ENCODE data around the gene RBX1.

The RBX1 gene

DNA sequence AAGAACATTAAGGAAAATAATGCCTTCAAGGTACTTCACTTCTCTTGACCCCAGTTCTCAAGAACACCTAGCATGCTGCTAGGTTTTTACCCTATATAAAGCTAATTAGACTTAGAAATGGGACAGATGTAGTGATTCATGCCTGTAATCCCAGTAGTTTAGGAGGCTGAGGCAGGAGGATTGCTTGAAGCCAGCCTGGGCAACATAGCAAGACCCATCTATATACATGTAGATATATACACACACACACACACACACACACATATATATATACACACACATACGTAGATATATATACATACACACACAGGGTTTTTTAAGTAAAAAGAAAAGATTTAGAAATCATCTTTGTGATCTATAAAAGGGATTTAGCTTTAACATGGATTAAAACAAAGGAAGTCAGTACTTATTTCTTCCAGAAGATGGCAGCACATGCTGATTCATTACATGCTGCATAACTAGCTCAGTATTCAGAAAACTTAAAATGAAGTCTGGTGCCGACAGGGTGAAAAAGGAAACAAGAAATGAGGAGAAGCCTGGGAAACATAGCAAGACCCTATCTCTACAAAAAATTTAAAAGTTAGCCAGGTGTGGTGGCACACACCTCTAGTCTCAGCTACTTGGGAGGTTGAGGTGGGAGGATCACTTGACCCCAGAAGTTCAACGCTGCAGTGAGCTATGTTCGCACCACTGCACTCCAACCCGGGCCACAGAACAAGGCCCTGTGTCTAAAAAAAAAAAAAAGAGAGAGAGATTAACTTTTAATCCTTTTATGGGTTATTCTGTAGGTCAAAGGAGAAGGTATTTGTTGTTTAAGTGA, 28.5 kb upstream of the RBX1 start:
- no peaks in the 10 kb centered on the region for H4K20me1 ChIP-seq (ENCODE audit: insufficient read depth, low read length)
- H3K4me1 ChIP-seq (ENCODE audit: insufficient read depth, low read length) = peaks cover 3% of the 10 kb centered on the region; the same call in 1 of the 2 replicates
- no peaks in the 10 kb centered on the region for H3K27me3 ChIP-seq (ENCODE audit: insufficient read depth, low read length, poor library complexity)
- H3K4me2 ChIP-seq (ENCODE audit: insufficient read depth, low read length) = peak overlapping the region; percentile 33; the same call in 1 of the 2 replicates
- no peaks in the 10 kb centered on the region for H3K9me3 ChIP-seq (ENCODE audit: insufficient read depth, low read length, severe bottlenecking)
- H3K27ac ChIP-seq (ENCODE audit: low read length) = no peak overlapping the region
- peak; percentile 17 for DNase-seq
- H3K36me3 ChIP-seq (ENCODE audit: insufficient read depth, low read length) = peaks cover 43% of the 10 kb centered on the region
- ATAC-seq (ENCODE audit: insufficient read depth, low read depth) = peak; percentile 87
- no peak overlapping the region for H3K4me3 ChIP-seq (ENCODE audit: low read depth in 1 of 2, low read length in 2 of 2)
- TF ChIP-seq EZH2 (IDR thresholded peaks at IDR 0.05; ENCODE audit: borderline replicate concordance, low read depth, low read length, severe bottlenecking) = no peak
- TF ChIP-seq CTCF (IDR thresholded peaks at IDR 0.05; ENCODE audit: borderline replicate concordance, extremely low read depth, low read length, poor library complexity, severe bottlenecking) = peak; percentile 77
- no peaks in the 10 kb centered on the region for H3K79me2 ChIP-seq (ENCODE audit: insufficient read depth, low read length)
- no peak overlapping the region for H3K9ac ChIP-seq (ENCODE audit: low read depth, low read length)
- peak overlapping the region; percentile 74 for H2AFZ ChIP-seq (ENCODE audit: low read depth, low read length)

DNA sequence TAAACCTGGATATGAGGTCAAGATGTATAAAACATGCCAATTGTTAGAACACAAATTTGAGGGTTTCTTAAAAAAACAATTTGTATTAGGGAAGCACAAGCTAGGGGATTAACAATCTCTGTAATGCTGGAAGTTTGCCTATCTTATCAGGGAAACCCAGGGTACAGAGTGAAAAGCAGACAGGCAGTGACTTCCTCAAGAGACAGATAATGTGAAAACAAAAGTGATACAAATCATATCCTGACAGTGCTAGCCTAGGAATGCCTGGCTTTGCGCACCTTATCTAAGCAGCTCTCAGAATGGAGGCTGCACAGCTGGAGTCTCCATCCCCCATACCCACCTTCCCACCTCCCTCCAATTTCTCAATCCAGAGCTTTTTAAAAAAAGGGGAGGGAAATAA, 22.5 kb upstream of the RBX1 start:
- Histone ChIP-seq H3K9me3 (ENCODE audit: insufficient read depth, low read length, severe bottlenecking) (no peaks in the 10 kb centered on the region), H3K27me3 (ENCODE audit: insufficient read depth, low read length, poor library complexity) (no peaks in the 10 kb centered on the region), H3K4me3 (ENCODE audit: low read depth in 1 of 2, low read length in 2 of 2) (no peak overlapping the region), H3K9ac (ENCODE audit: low read depth, low read length) (no peak overlapping the region), H3K27ac (ENCODE audit: low read length) (no peak overlapping the region), H3K4me2 (ENCODE audit: insufficient read depth, low read length) (no peak overlapping the region), H3K36me3 (ENCODE audit: insufficient read depth, low read length) (peaks cover 27% of the 10 kb centered on the region), H3K4me1 (ENCODE audit: insufficient read depth, low read length) (no peaks in the 10 kb centered on the region), H4K20me1 (ENCODE audit: insufficient read depth, low read length) (no peaks in the 10 kb centered on the region), H3K79me2 (ENCODE audit: insufficient read depth, low read length) (no peaks in the 10 kb centered on the region), H2AFZ (ENCODE audit: low read depth, low read length) (no peak overlapping the region)
- no peak for ATAC-seq (ENCODE audit: insufficient read depth, low read depth)
- DNase-seq = no peak
- TF ChIP-seq CTCF (IDR thresholded peaks at IDR 0.05; ENCODE audit: borderline replicate concordance, extremely low read depth, low read length, poor library complexity, severe bottlenecking) (no peak), EZH2 (IDR thresholded peaks at IDR 0.05; ENCODE audit: borderline replicate concordance, low read depth, low read length, severe bottlenecking) (no peak)

DNA sequence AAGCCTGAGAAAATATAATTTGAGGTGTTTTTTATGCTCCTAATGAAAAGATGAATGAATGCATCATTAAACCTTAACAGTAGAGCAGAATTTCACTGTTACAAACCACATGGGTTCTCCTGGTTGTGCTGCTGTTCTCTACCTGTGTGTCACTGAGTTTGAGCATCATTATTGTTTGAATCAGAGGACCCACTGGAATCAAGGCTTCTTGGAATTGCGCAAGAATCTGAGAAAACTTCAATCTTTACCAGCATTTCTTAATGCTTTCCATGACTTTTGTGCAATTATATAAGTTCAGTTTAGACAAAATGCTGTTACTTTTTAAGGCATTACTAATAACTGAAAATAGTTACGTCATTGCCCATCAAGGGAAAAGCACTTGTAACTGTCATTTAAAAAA, 18.8 kb upstream of the RBX1 start:
- H3K9me3 ChIP-seq (ENCODE audit: insufficient read depth, low read length, severe bottlenecking) = no peaks in the 10 kb centered on the region
- H3K27me3 ChIP-seq (ENCODE audit: insufficient read depth, low read length, poor library complexity) = no peaks in the 10 kb centered on the region
- ATAC-seq (ENCODE audit: insufficient read depth, low read depth) (no peak), DNase-seq (no peak)
- TF ChIP-seq EZH2 (IDR thresholded peaks at IDR 0.05; ENCODE audit: borderline replicate concordance, low read depth, low read length, severe bottlenecking) (no peak), CTCF (IDR thresholded peaks at IDR 0.05; ENCODE audit: borderline replicate concordance, extremely low read depth, low read length, poor library complexity, severe bottlenecking) (no peak)
- no peak overlapping the region for H3K4me2 ChIP-seq (ENCODE audit: insufficient read depth, low read length)
- no peaks in the 10 kb centered on the region for H3K4me1 ChIP-seq (ENCODE audit: insufficient read depth, low read length)
- no peak overlapping the region for H3K27ac ChIP-seq (ENCODE audit: low read length)
- H4K20me1 ChIP-seq (ENCODE audit: insufficient read depth, low read length) = no peaks in the 10 kb centered on the region
- no peaks in the 10 kb centered on the region for H3K79me2 ChIP-seq (ENCODE audit: insufficient read depth, low read length)
- H3K9ac ChIP-seq (ENCODE audit: low read depth, low read length) = no peak overlapping the region
- H2AFZ ChIP-seq (ENCODE audit: low read depth, low read length) = no peak overlapping the region
- H3K36me3 ChIP-seq (ENCODE audit: insufficient read depth, low read length) = no peaks in the 10 kb centered on the region; the same call in 1 of the 2 replicates
- no peak overlapping the region for H3K4me3 ChIP-seq (ENCODE audit: low read depth in 1 of 2, low read length in 2 of 2)

Data from DND-41 (cell line).